Measurements from ENCODE around the gene SS18. TPM values are rescaled to one million over a fixed set of nuclear protein-coding genes. Genes with fewer than 3 reads are reported as not detected.
"Not testable (repeated sequence)": the region's sequence is repeated elsewhere in the genome, so short reads cannot be mapped to it uniquely, and the experiment has no call there.

Gene SS18
- total and polyA plus RNA-seq, 2 of the 13 experiments (the other 11 are each of a cell fraction or from before 2014, with no cell fraction given): 49.2 to 82.7 TPM

DNA sequence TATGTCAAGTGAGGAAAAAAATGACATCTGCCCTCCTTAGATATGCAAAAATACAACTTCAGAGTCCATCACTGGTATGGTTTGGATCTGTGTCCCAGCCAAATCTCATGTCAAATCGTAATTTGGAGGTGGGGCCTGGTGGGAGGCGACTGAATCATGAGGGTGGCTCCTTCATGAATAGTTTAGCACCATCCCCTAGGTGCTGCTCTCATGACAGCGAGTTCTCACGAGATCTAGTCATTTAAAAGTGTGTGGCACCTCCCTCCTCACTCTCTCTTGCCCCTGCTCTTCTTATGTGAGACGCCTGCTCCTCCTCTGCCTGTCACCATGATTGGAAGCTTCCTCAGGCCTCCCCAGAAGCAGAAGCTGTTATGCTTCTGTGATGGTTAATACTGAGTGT is 37.4 kb upstream of the SS18 start:
- CTCF ChIA-PET (ENCODE audit: low intra/inter-chr PET ratio, low total read pairs): no interaction called here

DNA sequence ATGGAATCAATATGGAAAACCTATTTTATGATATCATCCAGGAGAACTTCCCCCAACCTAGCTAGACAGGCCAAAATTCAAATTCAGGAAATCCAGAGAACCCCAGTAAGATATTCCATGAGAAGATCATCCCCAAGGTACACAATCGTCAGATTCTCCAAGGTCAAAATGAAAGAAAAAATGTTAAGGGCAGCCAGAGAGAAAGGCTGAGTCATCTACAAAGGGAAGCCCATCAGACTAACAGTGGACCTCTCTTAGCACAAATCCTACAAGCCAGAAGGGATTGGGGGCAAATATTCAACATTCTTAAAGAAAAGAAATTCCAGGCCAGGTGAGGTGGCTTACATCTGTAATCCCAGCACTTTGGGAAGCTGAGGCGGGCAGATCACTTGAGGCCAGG is 31.6 kb upstream of the SS18 start:
- ATAC-seq; H3K36me3 ChIP-seq (replicated peaks in 1 of 2; ENCODE audit: control insufficient read depth in 1 of 2, insufficient read depth in 2 of 2, low read length in 2 of 2); FAIRE-seq; H3K27ac ChIP-seq (ENCODE audit: extremely low read length, insufficient read depth, low read length); POLR2A ChIA-PET; H4K20me1 ChIP-seq (ENCODE audit: insufficient read depth, low read length); H3K4me2 ChIP-seq (ENCODE audit: low read depth, low read length); CTCF ChIA-PET (ENCODE audit: low intra/inter-chr PET ratio, low total read pairs); H3K27me3 ChIP-seq (ENCODE audit: control insufficient read depth in 1 of 2, insufficient read depth in 2 of 2, low read length in 2 of 2); DNase-seq (ENCODE audit: low spot score); H3K4me3 ChIP-seq (replicated peaks in 1 of 3; ENCODE audit: insufficient read depth in 1 of 3, low read depth in 2 of 3, low read length in 3 of 3); in situ Hi-C loops (cut with HindIII; ENCODE audit: extremely low pct_ligation_motif_present, low pct_unique_long_range_greater_than_20kb); H3K79me2 ChIP-seq (ENCODE audit: insufficient read depth, low read length); H3K4me1 ChIP-seq (ENCODE audit: insufficient read depth, low read length); H2AFZ ChIP-seq (ENCODE audit: low read length); H3K9ac ChIP-seq (ENCODE audit: insufficient read depth, low read depth, low read length); intact Hi-C loops (cut with micrococcal nuclease; ENCODE audit: unreplicated experiment); BruUV-seq (replicated peaks); H3K9me3 ChIP-seq (ENCODE audit: low read length): not testable (repeated sequence)
- whole genome bisulfite sequencing (ENCODE audit: low lambda C conversion rate): 8% methylated on average over 2 of the region's 2 CpGs

More for the DNA sequence above, 37.4 kb upstream of the SS18 start:
- Histone ChIP-seq H4K20me1 (ENCODE audit: insufficient read depth, low read length) (no peaks in the 10 kb centered on the region), H3K36me3 (replicated peaks in 1 of 2; ENCODE audit: control insufficient read depth in 1 of 2, insufficient read depth in 2 of 2, low read length in 2 of 2) (no peaks in the 10 kb centered on the region), H3K79me2 (ENCODE audit: insufficient read depth, low read length) (no peaks in the 10 kb centered on the region), H2AFZ (ENCODE audit: low read length) (no peak overlapping the region), H3K4me3 (replicated peaks in 1 of 3; ENCODE audit: insufficient read depth in 1 of 3, low read depth in 2 of 3, low read length in 3 of 3) (no peak overlapping the region), H3K27ac (ENCODE audit: extremely low read length, insufficient read depth, low read length) (no peak overlapping the region), H3K4me2 (ENCODE audit: low read depth, low read length) (no peak overlapping the region), H3K27me3 (ENCODE audit: control insufficient read depth in 1 of 2, insufficient read depth in 2 of 2, low read length in 2 of 2) (no peaks in the 10 kb centered on the region), H3K9me3 (ENCODE audit: low read length) (no peaks in the 10 kb centered on the region), H3K4me1 (ENCODE audit: insufficient read depth, low read length) (no peaks in the 10 kb centered on the region), H3K9ac (ENCODE audit: insufficient read depth, low read depth, low read length) (no peak overlapping the region)
- no TSS peak for BruUV-seq (replicated peaks)
- WGBS (ENCODE audit: low lambda C conversion rate): 3% methylated on average over 5 of the region's 5 CpGs
- POLR2A ChIA-PET: no interaction called here
- ATAC-seq (no peak), DNase-seq (ENCODE audit: low spot score) (no peak), FAIRE-seq (no peak)
- intact Hi-C loops (cut with micrococcal nuclease; ENCODE audit: unreplicated experiment) (no loop called here), in situ Hi-C loops (cut with HindIII; ENCODE audit: extremely low pct_ligation_motif_present, low pct_unique_long_range_greater_than_20kb) (no loop called here)
- TF ChIP-seq ZFP1 (CRISPR knock-in tag; IDR thresholded peaks at IDR 0.05): no peak
- TF ChIP-seq MBD4 (IDR thresholded peaks at IDR 0.05; ENCODE audit: borderline replicate concordance, low read length): no peak

DNA sequence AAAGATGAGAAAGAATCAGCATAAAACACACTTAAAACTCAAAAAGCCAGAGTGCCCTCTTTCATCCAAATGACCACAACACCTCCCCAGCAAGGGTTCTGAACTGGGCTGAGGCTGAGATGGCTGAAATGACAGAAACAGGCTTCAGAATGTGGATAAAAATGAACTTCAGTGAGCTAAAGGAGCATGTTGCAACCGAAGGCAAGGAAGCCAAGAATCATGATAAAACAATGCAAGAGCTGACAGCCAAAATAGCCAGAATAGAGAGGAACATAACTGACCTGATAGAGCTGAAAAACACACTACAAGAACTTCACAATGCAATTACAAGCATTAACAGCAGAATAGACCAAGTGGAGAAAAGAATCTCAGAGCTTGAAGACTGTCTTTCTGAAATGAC is 31.1 kb upstream of the SS18 start:
- BruUV-seq (replicated peaks): no TSS peak
- H4K20me1 ChIP-seq (ENCODE audit: insufficient read depth, low read length): no peaks in the 10 kb centered on the region
- no peak overlapping the region for H3K9ac ChIP-seq (ENCODE audit: insufficient read depth, low read depth, low read length)
- 5% methylated on average over 1 of the region's 1 CpG for WGBS (ENCODE audit: low lambda C conversion rate)
- no peak overlapping the region for H3K4me3 ChIP-seq (replicated peaks in 1 of 3; ENCODE audit: insufficient read depth in 1 of 3, low read depth in 2 of 3, low read length in 3 of 3)
- in situ Hi-C loops (cut with HindIII; ENCODE audit: extremely low pct_ligation_motif_present, low pct_unique_long_range_greater_than_20kb): no loop called here
- DNase-seq (ENCODE audit: low spot score) (no peak), ATAC-seq (no peak), FAIRE-seq (no peak)
- H3K79me2 ChIP-seq (ENCODE audit: insufficient read depth, low read length): no peaks in the 10 kb centered on the region
- no peak overlapping the region for H3K27ac ChIP-seq (ENCODE audit: extremely low read length, insufficient read depth, low read length)
- H3K9me3 ChIP-seq (ENCODE audit: low read length): no peaks in the 10 kb centered on the region
- intact Hi-C loops (cut with micrococcal nuclease; ENCODE audit: unreplicated experiment): no loop called here
- H2AFZ ChIP-seq (ENCODE audit: low read length): no peak overlapping the region
- CTCF ChIA-PET (ENCODE audit: low intra/inter-chr PET ratio, low total read pairs): no interaction called here
- POLR2A ChIA-PET: no interaction called here
- H3K36me3 ChIP-seq (replicated peaks in 1 of 2; ENCODE audit: control insufficient read depth in 1 of 2, insufficient read depth in 2 of 2, low read length in 2 of 2): no peaks in the 10 kb centered on the region
- H3K4me1 ChIP-seq (ENCODE audit: insufficient read depth, low read length): no peaks in the 10 kb centered on the region
- H3K4me2 ChIP-seq (ENCODE audit: low read depth, low read length): no peak overlapping the region
- H3K27me3 ChIP-seq (ENCODE audit: control insufficient read depth in 1 of 2, insufficient read depth in 2 of 2, low read length in 2 of 2): peaks cover 0 to 6% of the 10 kb centered on the region in 2 experiments; a peak in 2 of 5 replicates
- TF ChIP-seq, protein P1, sequence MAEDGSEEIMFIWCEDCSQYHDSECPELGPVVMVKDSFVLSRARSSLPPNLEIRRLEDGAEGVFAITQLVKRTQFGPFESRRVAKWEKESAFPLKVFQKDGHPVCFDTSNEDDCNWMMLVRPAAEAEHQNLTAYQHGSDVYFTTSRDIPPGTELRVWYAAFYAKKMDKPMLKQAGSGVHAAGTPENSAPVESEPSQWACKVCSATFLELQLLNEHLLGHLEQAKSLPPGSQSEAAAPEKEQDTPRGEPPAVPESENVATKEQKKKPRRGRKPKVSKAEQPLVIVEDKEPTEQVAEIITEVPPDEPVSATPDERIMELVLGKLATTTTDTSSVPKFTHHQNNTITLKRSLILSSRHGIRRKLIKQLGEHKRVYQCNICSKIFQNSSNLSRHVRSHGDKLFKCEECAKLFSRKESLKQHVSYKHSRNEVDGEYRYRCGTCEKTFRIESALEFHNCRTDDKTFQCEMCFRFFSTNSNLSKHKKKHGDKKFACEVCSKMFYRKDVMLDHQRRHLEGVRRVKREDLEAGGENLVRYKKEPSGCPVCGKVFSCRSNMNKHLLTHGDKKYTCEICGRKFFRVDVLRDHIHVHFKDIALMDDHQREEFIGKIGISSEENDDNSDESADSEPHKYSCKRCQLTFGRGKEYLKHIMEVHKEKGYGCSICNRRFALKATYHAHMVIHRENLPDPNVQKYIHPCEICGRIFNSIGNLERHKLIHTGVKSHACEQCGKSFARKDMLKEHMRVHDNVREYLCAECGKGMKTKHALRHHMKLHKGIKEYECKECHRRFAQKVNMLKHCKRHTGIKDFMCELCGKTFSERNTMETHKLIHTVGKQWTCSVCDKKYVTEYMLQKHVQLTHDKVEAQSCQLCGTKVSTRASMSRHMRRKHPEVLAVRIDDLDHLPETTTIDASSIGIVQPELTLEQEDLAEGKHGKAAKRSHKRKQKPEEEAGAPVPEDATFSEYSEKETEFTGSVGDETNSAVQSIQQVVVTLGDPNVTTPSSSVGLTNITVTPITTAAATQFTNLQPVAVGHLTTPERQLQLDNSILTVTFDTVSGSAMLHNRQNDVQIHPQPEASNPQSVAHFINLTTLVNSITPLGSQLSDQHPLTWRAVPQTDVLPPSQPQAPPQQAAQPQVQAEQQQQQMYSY (CRISPR knock-in tag; IDR thresholded peaks at IDR 0.05): no peak
- TF ChIP-seq, protein P2, sequence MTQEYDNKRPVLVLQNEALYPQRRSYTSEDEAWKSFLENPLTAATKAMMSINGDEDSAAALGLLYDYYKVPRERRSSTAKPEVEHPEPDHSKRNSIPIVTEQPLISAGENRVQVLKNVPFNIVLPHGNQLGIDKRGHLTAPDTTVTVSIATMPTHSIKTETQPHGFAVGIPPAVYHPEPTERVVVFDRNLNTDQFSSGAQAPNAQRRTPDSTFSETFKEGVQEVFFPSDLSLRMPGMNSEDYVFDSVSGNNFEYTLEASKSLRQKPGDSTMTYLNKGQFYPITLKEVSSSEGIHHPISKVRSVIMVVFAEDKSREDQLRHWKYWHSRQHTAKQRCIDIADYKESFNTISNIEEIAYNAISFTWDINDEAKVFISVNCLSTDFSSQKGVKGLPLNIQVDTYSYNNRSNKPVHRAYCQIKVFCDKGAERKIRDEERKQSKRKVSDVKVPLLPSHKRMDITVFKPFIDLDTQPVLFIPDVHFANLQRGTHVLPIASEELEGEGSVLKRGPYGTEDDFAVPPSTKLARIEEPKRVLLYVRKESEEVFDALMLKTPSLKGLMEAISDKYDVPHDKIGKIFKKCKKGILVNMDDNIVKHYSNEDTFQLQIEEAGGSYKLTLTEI (CRISPR knock-in tag; conservative IDR thresholded peaks at IDR 0.05): no peak
- TF ChIP-seq SOX5 (CRISPR knock-in tag; IDR thresholded peaks at IDR 0.05; ENCODE audit: borderline replicate concordance) (no peak), PCBP2 (optimal IDR thresholded peaks at IDR 0.05; ENCODE audit: low read depth, low read length, poor library complexity, severe bottlenecking) (no peak), FOXM1 (CRISPR knock-in tag; IDR thresholded peaks at IDR 0.05) (no peak), ZNF572 (CRISPR knock-in tag; IDR thresholded peaks at IDR 0.05) (no peak)

Measured in HepG2 (cell line).